GM19238 (cell line): ENCODE measurements around the gene SLC15A5.

Experiments used
- DNase-seq: peaks from one replicate; pipeline ENCODE4 v3.0.0; 2011; ENCODE audit warnings: low spot score; ENCODE audit not compliant: insufficient read length

Gene SLC15A5

GRCh38 chr12:16261944-16262475, 15.5 kb downstream of the SLC15A5 start:
- no peak for DNase-seq

DNA sequence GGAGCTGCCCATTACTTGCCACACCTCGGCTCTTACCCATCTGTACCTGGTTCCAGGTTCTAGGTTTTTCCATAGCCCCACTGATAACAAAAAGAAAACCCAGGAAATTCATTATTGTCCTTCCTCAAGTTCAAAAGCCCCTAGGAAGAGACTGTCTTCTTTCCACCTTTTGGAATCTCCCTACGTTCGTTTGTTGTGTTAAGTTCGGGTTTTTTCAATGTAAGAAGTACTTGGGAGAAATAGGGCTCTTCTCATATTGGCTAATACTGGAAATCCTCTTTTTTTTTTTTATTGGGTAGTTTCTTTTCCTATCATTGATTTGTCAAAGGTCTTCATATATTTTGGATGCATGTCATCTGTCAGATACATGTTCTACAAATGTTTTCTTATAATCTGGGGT, 17.3 kb downstream of the SLC15A5 start:
- DNase-seq = no peak

GRCh38 chr12:16258963-16259362, 18.5 kb downstream of the SLC15A5 start:
- DNase-seq = no peak

DNA sequence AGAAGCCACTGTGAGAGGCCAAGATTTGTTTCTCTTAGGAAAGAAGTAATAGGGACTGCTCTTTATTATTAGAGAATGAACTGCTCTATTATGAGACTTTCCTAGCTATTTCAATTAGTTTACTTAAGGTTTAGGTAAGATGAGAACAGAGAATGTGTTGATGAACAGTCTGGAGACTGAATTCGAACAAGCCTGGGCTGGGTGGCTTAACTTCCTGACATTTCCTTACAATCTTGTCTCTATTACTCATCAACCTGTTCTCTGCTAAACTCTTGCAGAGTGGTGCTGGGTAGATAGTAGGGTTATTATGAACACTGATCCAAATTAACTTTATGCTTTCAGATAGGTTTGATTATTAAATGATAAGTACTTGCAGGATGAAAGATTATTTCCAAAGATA, 31.2 kb downstream of the SLC15A5 start:
- DNase-seq = no peak

DNA sequence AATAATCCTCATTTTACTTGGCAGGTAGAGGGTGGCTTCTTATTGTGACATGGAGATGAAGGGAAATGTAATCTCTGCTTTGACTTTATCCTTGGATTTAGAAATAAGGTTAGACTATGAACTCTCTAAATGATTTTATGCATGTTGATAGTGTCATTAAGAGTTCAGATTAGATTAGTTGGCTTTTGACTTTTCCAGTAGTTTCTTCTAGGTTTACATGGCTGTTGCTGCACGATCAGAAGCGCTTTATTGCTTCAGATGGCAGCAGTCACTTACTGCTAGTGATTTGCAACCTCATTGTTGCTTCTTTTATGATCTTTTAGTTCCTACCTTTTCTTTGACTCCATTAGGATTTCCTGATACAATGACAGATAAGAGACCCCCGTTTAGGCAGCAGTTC, 32.3 kb downstream of the SLC15A5 start:
- no peak for DNase-seq

DNA sequence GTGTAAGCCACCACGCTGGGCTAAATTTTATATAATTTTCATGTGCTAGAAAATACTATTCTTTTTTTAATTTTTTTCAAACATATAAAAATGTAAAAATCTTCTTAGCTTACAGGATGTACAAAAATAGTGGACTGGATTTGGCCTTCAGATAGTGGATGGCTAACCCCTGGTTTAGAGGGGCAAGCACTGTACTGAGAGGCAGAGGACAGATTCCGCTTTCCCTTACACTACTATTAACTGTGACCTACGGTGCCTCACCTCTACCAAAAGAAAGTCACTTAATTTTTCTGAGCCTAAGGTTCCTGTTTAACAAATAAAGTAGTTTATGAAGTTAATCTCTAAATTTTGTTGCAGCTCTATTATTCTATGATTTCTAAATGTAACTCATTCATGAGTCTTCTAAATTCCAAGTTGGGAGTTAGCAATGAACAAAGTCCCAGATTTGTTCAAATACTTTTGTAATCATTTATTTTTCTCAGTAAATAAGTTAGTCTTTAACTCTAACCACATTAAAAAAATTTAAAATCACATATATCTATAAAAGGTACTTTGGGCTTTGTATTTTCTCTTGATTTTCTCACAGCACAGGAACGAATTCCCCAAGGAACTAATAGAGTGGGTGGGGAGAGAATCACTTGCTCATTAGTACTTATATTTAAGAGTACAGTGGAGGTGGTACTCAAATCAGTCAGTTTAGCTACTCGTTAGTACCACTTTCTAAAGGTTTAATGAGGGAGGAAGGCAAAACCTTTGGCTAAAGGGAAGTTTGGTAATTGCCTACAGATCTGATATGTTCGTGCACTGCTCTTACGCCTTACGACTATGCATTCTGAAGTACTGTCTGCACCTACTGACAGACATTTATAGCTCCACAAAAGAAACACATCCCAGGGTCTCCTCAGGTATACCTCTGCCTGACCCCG, 33.7 kb downstream of the SLC15A5 start:
- DNase-seq = no peak

- DNase-seq = no peak
Measured at GRCh38 chr12:16241346-16241745, 36.1 kb downstream of the SLC15A5 start.

DNA sequence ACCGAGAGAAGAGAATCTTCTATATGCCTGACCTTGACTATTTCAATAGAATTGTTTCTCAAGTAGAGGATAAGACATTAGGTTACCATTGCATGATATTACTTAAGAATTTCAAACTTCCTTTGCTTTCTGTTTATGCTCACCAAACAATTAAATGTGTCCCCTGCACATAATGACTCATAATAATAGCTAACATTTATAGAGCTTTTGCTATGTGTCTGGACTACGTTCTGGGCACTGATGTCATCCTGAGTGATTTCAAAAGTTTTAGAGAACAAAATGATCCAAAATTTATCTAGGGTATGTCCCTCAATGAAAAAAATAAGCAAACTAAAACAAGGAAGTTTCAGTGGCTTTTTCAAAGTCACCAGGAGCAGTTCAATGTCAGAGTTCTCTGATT, 38.8 kb downstream of the SLC15A5 start:
- no peak for DNase-seq

DNA sequence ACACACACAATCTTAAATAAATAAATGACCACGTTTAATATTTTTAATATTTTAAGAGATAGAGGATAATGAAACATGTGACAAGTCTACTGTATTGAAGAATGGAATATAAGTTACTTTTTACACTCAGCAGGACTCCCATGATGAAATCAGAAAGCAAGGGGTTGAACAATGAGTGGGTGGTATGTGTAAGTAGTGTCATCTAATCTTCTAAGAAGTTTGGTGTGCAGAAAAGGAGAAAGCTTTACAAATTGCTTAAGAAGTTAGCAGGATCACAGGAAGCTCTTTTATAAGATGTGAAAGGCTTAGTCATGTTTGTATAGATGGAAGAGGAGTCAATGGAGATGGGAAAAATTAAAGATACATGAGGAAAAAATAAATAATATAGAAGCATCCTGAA, 47.8 kb downstream of the SLC15A5 start:
- no peak for DNase-seq

DNA sequence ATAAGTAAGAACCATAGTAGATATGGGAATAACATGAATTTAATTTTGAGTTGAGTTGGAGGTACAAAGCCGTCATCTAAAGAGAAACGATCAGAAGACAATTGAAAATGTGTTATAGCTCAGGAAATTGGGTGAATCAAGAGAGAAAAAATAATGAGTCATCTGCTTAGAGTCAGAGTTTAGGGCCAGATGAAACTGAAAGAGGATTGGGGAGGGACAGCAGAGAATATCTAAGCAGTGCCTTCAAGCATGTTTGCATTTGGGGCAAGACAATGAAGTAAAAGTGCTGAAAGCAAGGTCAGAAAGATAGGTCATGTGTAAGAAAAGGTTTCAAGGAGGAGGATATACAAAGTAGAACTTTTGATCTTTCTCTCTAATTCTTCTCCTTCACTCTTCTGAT, 49.4 kb downstream of the SLC15A5 start:
- DNase-seq = no peak

DNA sequence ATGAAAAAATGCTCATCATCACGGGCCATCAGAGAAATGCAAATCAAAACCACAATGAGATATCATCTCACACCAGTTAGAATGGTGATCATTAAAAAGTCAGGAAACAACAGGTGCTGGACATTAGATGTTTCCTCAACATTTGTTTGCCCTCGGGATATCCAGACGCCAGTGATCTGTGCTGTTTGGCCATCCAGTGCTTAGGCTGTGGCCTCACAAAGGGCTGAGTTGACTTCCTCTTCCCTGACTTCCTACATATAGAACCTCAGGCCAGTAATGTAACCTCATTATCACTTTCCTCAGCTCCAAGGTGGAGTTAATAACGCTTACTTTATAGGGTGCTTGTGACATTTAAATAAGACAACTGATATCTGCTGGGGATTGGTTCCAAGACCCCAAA, 51.8 kb downstream of the SLC15A5 start:
- DNase-seq = no peak

DNA sequence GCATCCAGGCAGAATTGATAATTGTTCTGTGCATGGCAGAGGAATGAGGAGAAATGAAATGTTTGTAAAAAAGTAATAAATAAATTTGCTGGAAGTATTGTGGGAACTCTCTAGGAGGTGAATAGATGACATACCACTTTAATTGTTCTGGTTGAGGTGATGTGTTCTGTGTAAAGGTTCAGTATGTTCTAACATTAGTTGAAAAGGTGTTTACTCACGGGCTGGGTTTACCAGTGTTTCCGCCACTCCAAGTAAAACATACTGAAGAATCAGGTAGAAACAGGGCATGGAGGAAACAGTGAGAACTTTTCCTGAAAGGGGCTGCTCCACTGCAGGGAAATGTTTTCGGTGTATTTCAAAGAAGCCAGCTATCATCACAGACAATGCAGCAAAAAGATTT, 53.3 kb downstream of the SLC15A5 start:
- DNase-seq = no peak

DNA sequence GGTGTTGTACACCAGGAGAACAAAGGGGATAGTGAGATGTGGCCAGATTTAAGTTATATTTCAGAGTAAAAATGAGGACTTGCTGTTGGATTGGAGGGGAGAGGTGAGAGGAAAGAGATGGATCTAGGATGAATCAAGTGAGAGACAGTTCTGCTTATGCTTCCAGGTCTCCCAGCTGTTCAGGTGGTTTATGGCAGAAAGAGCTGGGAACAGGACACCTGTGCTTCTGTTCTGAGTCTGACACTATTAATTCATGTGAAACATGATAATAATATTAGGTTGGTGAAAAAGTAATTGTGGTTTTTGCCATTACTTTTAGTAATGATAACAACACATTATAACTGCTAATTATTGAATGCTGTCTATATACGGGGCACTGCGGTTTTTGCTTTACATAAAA, 55.7 kb downstream of the SLC15A5 start:
- DNase-seq = no peak

GRCh38 chr12:16220120-16220519, 57.4 kb downstream of the SLC15A5 start:
- DNase-seq = no peak

GRCh38 chr12:16218934-16219751, 58.3 kb downstream of the SLC15A5 start:
- no peak for DNase-seq

DNA sequence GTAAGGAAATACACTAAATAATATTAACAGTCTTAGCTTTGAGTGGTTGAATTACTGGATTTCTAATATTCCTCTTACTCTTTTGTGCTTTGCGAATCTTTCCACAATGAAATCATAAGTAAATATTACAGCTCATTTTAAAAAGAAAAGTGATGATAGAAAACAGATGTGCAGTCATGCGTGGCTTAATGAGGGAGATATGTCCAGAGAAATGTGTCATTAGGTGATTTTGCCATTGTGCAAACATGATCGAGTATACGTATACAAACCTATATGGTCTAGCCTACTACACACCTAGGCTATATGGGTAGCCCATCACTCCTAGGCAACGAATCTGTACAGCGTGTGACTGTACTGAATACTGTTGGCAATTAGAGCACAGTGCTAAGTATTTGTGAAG, 59.3 kb downstream of the SLC15A5 start:
- no peak for DNase-seq

DNA sequence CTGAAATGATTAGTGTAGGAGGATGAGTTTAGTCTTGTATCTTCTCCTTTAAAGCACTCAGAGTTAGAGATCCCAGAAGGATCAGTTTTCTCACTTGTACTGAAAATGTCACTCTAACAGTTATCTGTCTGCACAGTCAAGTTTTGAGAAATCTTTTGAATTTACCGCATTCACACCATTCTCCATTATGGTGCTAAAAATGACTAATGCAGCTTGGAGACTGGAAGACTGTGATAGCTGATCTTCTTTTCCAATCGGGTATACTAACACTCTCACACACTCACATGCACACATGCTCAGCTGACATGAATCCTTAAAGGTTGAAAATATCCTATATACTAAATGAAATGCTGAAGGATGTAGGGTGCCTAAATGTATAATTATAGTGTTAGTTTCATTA, 65.8 kb downstream of the SLC15A5 start:
- no peak for DNase-seq

DNA sequence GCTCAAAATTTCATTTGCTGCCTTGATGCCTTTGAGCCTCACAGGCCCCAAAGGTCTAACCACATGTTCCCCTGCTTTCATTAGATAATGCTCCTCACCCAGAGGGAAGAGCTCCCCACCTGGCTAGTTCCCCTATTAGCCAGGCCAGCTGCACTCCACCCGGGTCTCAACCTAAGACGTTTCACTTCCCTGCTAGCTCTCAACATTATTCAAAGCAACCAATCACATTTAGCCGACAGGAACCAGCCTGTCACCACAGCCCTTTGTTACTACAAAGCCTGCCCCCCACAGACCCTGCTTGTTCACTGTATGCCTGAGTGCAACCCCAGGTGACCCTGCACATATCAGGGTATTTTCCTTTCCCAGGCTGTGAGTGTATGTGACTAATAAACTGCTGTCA, 78.6 kb downstream of the SLC15A5 start:
- DNase-seq = peak; percentile 11

- DNase-seq = no peak
Measured at GRCh38 chr12:16197600-16197999, 79.9 kb downstream of the SLC15A5 start.

- no peak for DNase-seq
Measured at GRCh38 chr12:16189849-16190248, 87.6 kb downstream of the SLC15A5 start.

DNA sequence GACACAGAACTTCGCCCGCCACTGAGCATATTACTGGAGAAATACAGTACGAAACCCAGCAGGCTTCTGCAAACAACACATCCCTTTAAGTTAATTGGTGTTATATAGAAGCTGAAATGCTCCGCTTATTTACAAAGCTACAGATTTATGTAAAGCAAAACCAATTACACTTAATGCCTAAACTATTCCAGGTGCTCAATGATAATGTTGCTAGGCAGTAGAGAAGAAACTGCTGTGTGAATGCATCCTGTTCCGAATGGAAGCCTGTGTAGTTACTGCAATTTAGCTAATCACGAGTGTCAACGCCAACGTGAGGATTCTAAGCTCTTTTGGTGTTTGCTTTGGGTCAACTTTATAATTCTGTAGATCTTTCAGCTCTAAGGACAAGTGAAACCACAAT, 89.8 kb downstream of the SLC15A5 start:
- no peak for DNase-seq

DNA sequence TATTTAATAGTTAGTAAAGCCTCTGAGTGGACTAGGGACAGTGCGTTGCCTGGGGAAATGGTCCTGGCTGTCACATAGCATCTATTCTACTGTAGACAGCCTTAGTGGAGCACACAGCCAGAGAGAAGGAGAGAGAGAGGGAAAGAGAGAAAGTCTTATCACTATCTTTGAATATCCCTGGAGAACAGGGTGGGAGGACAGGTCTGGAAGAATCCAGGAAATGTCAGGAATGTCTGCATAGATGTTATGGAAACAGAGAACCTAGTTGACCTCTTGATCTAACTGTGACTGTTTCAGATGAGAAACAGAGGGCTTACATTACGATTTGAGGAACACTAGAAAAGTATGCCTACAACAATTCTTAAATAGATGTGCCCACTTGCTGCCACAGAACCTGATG, 92.8 kb downstream of the SLC15A5 start:
- DNase-seq = no peak
